NCI-H2227 (cell line): ENCODE results near the gene C16orf92.

ENCODE experiments used
- DNase-seq: peaks from one replicate; lab custom pipeline; 2025; ENCODE audit not compliant: unreplicated experiment; lab: John Stamatoyannopoulos, UW

Gene C16orf92, protein sequence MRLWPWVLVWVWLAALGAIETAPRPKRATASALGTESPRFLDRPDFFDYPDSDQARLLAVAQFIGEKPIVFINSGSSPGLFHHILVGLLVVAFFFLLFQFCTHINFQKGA

DNA sequence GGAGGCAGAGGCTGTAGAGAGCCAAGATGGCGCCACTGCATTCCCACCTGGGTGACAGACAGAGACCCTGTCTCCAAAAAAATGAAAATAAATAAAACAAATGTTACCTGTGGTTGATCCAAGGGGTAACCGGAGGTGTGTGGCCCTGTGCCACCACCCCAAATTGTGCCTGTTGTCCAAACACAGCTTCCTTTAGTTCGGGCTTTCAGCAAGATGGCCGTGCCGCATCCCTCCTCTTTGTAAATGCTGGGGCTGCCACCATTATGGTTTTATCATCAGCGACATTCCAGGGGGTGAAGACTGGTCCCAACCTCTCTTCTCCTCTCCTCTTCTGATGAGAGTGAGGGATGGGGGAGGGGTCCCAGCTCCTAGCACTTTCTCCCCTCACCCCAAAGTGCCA lies at the start of gene C16orf92:
Gene C16orf92 (plus strand): TSS at position 312 of the 400 bp plus-strand sequence. CDS start 143 bp downstream, outside the sequence.
- no peak for DNase-seq

DNA sequence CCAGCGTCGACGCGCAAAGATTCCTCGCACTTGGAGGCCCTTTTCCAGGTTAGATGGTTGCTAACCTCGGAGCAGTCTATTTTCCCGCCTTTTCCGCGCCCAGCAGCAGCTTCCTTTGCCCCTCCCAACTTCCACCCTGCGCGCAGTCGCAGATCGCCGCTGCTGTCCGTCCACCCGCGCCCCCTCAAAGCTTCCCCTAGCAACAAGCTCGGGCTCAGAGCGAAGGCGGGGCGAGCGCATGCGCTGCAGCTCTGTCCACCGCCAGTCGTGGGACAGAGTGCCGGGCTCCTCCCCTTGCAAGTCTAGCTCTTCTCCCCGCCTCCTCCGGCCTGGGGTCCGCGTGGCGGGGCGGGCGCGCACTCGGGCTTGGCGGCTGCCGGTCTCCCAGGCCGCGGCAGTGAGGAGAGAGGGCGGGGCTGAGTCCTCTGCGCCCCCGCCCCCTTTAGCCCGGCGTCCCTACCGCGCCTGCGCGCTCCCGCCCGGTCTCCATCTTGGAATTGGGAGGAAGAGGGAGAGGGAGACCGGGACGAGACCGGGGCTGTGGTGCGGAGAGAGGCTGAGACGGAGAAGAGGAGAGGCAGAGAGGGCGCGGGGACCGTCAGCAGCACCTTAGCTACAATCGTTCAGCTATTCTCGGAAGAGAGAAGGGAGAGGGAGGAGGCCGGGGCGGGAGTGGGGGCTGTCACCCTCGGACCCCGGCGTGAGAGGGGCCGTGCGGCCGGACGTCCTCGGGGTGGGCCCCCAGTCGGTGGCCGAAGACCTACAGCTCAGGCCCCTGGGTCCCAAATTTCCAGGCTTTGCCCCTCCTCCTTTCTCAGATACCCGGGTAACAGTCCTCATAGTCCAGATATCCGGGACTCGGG lies 49.4 kb upstream of the C16orf92 start, which contains the start of gene TAOK2:
Gene TAOK2 (plus strand): TSS at position 485 of the 863 bp plus-strand sequence. CDS start 3,905 bp downstream, outside the sequence.
- peak; percentile 99 for DNase-seq

GRCh38 chr16:29974291-29975133 lies 48.5 kb upstream of the C16orf92 start:
- DNase-seq: no peak

DNA sequence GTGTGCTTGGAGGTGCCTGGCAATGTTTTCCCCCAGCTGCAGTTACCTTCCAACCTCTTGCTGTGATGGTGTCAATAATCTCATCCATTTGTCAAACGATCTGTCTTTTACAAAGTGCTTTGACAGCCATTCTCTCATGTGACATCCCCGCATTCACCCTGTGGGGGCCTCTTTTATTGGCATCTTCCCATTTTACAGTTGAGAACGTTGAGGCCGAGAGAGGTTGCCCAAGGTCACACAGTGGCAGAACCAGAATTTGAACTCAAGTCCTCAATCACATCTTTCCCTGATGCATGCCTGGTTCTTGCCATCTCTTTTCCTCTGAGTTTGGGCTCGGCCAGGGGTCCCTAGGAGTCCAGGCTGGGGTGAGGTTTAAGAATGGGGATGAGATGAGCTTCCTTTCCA lies 47.9 kb upstream of the C16orf92 start:
- DNase-seq: no peak

DNA sequence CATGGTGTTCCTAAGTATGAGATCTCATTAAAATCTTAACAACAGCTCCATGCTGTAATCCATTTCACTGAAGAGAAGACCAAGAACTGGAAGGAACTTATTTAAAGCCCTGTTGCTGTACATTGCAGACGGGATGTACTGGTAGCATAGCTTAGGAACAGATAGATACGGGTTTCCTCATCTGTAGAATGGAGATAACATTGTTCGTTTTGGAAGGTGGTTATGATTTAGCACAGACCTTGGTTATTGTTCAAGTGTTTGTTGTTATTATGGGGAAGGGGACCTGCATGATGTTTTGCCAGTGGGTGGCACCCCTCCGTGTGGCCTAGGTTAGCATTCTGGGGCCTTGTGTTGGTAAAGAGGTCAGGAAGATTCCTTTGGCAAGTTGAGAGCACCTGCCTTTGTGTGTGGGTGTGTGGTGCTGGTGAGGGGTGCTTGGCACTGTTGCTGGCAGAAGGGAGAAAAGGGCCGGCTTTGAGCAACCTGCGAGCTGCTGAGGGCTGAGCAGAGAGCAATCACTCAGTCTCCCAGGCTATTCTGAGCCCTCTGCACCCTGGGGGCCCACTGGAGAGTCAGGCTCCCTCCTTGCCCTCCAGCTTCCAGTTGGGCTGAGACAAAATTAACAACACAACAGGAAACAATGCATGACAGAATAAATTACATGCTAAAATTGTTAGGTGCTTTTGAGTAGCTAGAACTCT lies 47.0 kb upstream of the C16orf92 start:
- DNase-seq: no peak

- no peak for DNase-seq
Observed at GRCh38 chr16:29977063-29977825, 45.8 kb upstream of the C16orf92 start.

GRCh38 chr16:29978081-29978480 lies 44.9 kb upstream of the C16orf92 start:
- DNase-seq: no peak

- DNase-seq: no peak
Observed at GRCh38 chr16:29978564-29979270, 44.3 kb upstream of the C16orf92 start.

- DNase-seq: no peak
Observed at GRCh38 chr16:29982560-29983419, 40.2 kb upstream of the C16orf92 start.

DNA sequence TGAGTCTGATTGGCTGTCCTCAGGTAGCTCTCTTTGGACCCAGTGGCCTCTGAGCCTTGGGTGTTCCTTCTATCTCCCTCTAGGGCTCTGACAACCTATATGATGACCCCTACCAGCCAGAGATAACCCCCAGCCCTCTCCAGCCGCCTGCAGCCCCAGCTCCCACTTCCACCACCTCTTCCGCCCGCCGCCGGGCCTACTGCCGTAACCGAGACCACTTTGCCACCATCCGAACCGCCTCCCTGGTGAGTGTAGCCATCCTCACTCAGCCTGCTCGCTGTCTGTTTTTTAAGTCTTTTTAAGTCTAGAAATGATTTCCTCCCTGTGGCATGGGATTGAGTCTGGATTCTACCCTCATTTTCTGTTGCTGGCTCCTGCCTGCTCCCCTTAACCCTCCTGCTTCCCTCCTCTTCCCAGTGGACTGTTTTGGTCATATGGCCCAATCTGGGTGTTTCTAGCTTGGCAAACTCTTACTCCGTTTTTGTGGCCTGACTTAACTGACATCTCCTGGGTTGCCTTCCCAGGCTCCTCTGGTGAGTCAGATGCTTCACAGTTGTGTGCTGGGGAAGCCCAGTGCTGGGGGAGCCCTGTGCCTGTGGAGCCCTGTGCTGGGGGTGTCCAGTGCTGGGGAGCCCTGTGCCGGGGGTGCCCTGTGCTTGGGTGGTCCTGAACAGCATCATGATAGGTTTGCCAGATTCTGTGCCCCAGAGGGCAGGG lies 39.4 kb upstream of the C16orf92 start:
- no peak for DNase-seq

GRCh38 chr16:29984137-29984763 lies 38.7 kb upstream of the C16orf92 start:
- no peak for DNase-seq

DNA sequence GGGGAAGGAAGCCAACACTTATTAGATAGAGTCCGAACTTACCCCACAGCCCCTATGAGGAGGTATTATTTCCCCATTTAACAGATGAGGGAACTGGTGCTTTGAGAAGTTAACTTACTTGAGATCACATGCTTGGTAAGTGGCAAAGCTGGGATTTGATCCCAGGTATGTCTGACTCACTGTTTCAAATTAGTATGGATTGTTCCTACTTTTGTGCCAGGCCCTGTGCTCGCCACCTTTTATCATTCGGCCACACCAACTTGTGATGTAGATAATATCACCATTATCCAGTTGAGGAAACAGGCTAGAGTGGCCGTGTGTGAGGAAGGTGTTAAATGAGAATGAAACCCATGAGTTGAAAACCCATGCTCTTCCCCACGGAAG lies 38.2 kb upstream of the C16orf92 start:
- DNase-seq: no peak

- DNase-seq: no peak
Observed at GRCh38 chr16:29985271-29985811, 37.7 kb upstream of the C16orf92 start.

DNA sequence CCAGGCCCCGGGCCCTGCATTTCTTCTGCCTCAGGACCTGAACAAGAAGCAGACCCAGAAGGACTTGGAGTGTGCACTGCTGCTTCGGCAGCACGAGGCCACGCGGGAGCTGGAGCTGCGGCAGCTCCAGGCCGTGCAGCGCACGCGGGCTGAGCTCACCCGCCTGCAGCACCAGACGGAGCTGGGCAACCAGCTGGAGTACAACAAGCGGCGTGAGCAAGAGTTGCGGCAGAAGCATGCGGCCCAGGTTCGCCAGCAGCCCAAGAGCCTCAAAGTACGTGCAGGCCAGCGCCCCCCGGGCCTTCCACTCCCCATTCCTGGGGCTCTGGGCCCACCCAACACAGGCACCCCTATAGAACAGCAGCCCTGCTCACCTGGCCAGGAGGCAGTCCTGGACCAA lies 36.8 kb upstream of the C16orf92 start:
- no peak for DNase-seq

DNA sequence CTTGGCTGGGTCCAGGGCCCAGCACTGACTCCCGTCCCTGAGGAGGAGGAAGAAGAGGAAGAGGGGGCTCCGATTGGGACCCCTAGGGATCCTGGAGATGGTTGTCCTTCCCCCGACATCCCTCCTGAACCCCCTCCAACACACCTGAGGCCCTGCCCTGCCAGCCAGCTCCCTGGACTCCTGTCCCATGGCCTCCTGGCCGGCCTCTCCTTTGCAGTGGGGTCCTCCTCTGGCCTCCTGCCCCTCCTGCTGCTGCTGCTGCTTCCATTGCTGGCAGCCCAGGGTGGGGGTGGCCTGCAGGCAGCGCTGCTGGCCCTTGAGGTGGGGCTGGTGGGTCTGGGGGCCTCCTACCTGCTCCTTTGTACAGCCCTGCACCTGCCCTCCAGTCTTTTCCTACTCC lies 36.1 kb upstream of the C16orf92 start:
- DNase-seq: no peak

DNA sequence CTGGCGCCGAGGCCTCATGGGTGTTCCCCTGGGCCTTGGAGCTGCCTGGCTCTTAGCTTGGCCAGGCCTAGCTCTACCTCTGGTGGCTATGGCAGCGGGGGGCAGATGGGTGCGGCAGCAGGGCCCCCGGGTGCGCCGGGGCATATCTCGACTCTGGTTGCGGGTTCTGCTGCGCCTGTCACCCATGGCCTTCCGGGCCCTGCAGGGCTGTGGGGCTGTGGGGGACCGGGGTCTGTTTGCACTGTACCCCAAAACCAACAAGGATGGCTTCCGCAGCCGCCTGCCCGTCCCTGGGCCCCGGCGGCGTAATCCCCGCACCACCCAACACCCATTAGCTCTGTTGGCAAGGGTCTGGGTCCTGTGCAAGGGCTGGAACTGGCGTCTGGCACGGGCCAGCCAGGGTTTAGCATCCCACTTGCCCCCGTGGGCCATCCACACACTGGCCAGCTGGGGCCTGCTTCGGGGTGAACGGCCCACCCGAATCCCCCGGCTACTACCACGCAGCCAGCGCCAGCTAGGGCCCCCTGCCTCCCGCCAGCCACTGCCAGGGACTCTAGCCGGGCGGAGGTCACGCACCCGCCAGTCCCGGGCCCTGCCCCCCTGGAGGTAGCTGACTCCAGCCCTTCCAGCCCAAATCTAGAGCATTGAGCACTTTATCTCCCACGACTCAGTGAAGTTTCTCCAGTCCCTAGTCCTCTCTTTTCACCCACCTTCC lies 35.5 kb upstream of the C16orf92 start:
- DNase-seq: no peak
